Brain pericyte (primary cell): ENCODE data around the gene FANCC.

Experiments
- DNase-seq: peaks from one replicate; pipeline ENCODE4 v3.0.0-alpha.2; 2012; ENCODE audit warnings: low read depth, low spot score

FANCC gene

GRCh38 chr9:95088421-95089161 is 228.9 kb downstream of the FANCC start:
- no peak for DNase-seq

GRCh38 chr9:95087659-95088242 is 229.8 kb downstream of the FANCC start:
- no peak for DNase-seq

GRCh38 chr9:95086564-95086955 is 230.9 kb downstream of the FANCC start:
- DNase-seq: no peak

- DNase-seq: no peak
Measured at GRCh38 chr9:95085861-95086563, 231.5 kb downstream of the FANCC start.

GRCh38 chr9:95085036-95085770 is 232.3 kb downstream of the FANCC start:
- DNase-seq: no peak

- DNase-seq: no peak
Measured at GRCh38 chr9:95084254-95084934, 233.1 kb downstream of the FANCC start.

- no peak for DNase-seq
Measured at GRCh38 chr9:95083086-95083768, 234.3 kb downstream of the FANCC start.

GRCh38 chr9:95082401-95083084 is 235.0 kb downstream of the FANCC start:
- DNase-seq: no peak

GRCh38 chr9:95081998-95082397 is 235.5 kb downstream of the FANCC start:
- no peak for DNase-seq

GRCh38 chr9:95080961-95081647 is 236.4 kb downstream of the FANCC start:
- no peak for DNase-seq

GRCh38 chr9:95079461-95079860 is 238.0 kb downstream of the FANCC start:
- no peak for DNase-seq

- DNase-seq: no peak
Measured at GRCh38 chr9:95078939-95079338, 238.6 kb downstream of the FANCC start.

- DNase-seq: no peak
Measured at GRCh38 chr9:95078511-95078910, 239.0 kb downstream of the FANCC start.

- DNase-seq: no peak
Measured at GRCh38 chr9:95077766-95078370, 239.6 kb downstream of the FANCC start.

- no peak for DNase-seq
Measured at GRCh38 chr9:95077053-95077765, 240.3 kb downstream of the FANCC start.

GRCh38 chr9:95076696-95077052 is 240.8 kb downstream of the FANCC start:
- no peak for DNase-seq

- no peak for DNase-seq
Measured at GRCh38 chr9:95075700-95076099, 241.8 kb downstream of the FANCC start.

GRCh38 chr9:95074632-95075031 is 242.9 kb downstream of the FANCC start:
- DNase-seq: no peak

GRCh38 chr9:95073918-95074317 is 243.6 kb downstream of the FANCC start:
- no peak for DNase-seq
